NCI-H1048 (cell line): ENCODE results near the gene SRPK2.
A peak's percentile ranks its signal among the peaks of the same experiment; 100 is the strongest.
"Not testable (repeated sequence)": the region's sequence is repeated elsewhere in the genome, so short reads cannot be mapped to it uniquely, and the experiment has no call there.

ENCODE experiments used
- DNase-seq: peaks from one replicate; lab custom pipeline; 2025; lab: John Stamatoyannopoulos, UW

The SRPK2 gene

DNA sequence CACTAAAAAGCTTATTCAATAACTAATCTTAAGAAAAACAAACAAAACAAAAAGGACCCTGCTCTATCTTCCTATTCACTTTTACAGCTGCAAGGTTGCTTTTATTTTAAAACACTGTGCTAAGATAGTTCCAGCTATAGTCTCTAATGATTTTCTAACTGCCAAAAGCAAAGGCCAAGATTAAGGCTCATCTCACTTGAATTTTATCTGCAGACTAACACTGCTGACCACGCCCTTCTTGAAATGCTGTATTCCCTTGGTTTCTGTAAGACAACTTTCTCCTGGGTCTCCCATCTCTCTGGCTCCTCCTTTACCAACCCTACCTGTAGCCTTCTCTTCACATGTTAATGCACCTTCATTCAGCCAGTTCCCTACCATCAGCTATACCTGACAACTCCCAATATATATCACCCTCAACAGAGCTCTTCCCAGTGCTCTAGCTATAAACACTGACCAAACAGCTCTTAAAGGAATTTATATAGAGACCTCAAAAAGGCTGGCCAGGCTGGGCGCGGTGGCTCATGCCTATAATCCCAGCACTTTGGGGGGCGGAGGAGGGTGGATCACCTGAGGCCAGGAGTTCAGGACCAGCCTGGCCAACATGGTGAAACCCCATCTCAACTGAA lies 11.7 kb downstream of the SRPK2 start:
- no peak for DNase-seq

DNA sequence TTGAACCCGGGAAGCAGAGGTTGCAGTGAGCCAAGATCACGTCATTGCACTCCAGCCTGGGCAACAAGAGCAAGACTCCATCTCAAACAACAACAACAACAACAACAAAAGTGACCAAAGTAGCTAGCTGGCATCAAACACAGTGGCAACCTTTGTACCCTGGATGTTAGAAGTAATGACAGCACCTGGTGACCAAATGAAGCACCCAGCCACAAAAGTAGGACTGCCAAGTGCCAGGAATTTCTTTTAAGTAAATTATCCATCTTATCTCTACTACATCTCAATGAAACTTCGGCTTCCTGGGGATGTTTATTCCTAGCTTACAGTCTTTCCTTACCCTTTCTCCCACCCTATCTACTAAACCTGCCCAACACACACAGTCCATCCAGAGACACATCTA lies 18.8 kb downstream of the SRPK2 start:
- DNase-seq = no peak

DNA sequence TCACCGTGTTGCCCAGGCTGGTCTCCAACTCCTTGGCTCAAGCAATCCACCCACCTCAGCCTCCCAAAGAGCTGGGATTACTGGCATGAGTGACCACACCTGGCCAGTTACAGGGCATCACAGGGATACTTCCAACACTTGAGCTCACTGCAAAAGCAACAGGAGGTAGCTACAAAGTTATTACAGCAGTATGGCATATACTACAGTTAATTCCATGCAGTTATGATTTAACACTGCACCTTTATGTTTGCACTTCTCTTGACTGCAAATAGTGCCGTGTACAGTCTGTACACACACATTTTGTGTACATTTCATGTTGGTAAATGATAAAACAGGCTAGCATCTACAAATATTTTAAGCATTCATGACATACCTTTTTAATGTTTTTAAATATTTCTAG lies 21.3 kb downstream of the SRPK2 start:
- no peak for DNase-seq

DNA sequence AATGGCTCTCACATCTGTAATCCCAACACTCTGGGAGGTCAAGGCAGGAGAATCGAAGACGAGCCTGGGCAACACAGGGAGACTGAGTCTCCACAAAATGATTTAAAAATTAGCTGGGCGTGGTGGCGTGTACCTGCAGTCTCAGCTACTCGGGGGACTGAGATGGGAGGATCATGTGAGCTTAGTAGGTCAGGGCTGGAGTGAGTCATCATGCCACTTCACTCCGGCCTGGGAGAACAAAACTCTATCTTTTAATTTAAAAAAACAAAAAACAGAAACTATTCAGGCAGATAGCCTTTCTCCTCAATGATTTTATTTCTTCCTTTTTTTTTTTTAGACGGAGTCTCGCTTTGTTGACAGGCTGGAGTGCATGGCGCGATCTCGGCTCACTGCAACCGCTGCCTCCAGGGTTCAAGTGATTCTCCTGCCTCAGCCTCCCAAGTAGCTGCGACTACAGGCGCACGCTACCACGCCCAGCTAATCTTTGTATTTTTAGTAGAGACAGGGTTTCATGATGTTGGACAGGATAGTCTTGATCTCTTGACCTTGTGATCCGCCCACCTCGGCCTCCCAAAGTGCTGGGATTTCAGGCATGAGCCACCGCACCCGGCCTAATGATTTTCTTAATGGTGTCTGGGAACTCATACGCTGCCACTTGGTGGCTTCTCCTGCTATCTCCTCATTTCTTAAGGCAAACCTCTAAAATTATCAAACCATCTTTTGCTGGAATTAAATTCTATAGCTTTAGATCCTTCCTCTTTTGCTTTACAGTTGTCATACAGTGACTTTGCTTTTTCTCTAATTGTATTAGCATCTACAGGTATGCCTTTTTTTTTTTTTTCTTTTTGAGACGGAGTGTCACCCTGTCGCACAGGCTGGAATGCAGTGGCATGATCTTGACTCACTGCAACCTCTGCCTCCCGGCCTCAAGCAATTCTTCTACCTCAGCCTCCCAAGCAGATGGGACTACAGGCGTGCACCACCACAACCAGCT lies 22.9 kb downstream of the SRPK2 start:
- DNase-seq = no peak

DNA sequence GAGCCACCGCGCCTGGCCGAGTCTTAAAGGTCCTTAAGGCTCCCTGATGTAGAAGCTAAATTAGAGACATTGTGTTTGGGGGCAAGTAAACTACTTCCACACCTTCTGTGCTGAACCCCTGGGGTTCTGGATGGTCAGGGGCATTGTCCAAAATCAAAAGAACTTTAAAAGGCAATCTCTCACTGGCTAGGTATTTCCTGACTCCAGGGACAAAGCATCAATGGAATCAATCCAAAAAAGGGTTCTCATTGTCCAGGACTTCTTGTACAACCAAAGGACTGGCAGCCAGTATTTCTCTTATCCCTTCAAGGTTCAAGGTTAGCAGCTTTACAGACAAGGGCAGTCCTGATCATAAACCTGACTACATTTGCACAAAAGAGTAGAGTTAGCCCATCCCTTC lies 24.0 kb downstream of the SRPK2 start:
- DNase-seq = no peak

- not testable (repeated sequence) for DNase-seq
Observed at GRCh38 chr7:105363657-105364056, 25.1 kb downstream of the SRPK2 start.

GRCh38 chr7:105362685-105363084 lies 26.0 kb downstream of the SRPK2 start:
- DNase-seq = not testable (repeated sequence)

DNA sequence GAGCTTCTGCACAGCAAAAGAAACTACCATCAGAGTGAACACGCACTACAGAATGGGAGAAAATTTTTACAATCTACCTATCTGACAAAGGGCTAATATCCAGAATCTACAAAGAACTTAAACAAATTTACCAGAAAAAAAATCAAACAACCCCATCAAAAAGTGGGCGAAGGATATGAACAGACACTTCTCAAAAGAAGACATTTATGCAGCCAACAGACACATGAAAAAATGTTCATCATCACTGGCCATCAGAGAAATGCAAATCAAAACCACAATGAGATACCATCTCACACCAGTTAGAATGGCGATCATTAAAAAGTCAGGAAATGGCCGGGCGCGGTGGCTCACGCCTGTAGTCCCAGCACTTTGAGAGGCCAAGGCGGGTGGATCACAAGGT lies 26.7 kb downstream of the SRPK2 start:
- not testable (repeated sequence) for DNase-seq

- DNase-seq = not testable (repeated sequence)
Observed at GRCh38 chr7:105360149-105360548, 28.6 kb downstream of the SRPK2 start.

GRCh38 chr7:105355701-105356100 lies 33.0 kb downstream of the SRPK2 start:
- no peak for DNase-seq

DNA sequence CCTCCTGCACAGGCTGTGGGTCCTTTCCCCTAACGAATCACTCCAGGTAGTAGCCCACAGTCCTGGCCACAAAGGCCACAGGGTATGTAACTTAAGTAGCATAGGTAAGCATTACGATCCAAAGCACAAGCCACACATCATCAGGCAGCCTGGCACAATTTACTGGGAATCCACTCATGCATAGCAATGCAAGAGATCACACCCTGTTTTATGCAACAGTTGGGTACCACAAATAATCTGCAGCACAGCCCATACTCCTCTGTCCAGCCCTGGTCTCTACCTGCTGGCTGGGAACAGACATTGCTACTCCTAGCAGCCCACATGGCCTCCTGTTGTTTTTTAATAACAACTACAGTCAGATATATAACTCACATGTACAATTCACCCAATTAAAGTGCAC lies 34.3 kb downstream of the SRPK2 start:
- DNase-seq = no peak

GRCh38 chr7:105353752-105354328 lies 34.9 kb downstream of the SRPK2 start:
- DNase-seq = no peak

- no peak for DNase-seq
Observed at GRCh38 chr7:105352901-105353668, 35.6 kb downstream of the SRPK2 start.

GRCh38 chr7:105352018-105352612 lies 36.6 kb downstream of the SRPK2 start:
- peak; percentile 12 for DNase-seq

DNA sequence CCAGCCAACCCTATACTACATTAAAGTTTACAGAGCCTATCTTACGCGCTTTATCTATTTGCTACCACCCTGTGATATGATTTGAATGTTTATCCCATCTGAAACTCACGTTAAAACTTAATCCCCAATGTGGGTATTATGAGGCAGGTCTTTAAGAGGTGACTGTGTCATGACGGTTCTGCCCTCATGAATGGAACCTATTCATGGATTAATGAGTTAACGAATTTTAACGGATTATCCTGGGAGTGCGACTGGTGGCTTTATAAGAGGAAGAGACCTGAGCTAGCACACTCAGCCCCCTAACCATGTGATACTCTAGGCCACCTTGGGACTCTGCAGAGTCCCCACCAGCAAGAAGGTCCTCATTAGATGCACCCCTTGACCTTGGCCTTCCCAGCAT lies 37.8 kb downstream of the SRPK2 start:
- DNase-seq = no peak

GRCh38 chr7:105348177-105348576 lies 40.5 kb downstream of the SRPK2 start:
- DNase-seq = not testable (repeated sequence)

- no peak for DNase-seq
Observed at GRCh38 chr7:105346593-105347322, 42.0 kb downstream of the SRPK2 start.

GRCh38 chr7:105346138-105346537 lies 42.6 kb downstream of the SRPK2 start:
- DNase-seq = no peak

DNA sequence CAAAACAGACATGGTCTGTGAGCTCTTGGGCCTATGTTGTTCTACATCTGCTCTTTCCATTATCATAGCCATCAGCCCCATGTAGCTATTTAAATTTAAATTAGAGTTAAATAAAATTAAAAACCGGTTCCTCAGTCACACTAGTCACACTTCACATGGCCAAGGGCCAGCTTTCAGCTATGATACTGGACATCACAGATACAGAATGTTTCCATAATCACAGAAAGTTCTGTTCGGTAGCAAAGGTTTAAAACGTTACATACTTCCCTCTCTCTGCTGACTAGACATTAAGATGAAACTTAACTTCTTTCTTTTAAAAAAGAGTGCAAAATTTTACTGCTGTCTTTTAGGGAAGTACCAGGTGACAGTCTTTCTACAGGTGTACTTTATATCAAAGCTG lies 43.0 kb downstream of the SRPK2 start:
- no peak for DNase-seq

DNA sequence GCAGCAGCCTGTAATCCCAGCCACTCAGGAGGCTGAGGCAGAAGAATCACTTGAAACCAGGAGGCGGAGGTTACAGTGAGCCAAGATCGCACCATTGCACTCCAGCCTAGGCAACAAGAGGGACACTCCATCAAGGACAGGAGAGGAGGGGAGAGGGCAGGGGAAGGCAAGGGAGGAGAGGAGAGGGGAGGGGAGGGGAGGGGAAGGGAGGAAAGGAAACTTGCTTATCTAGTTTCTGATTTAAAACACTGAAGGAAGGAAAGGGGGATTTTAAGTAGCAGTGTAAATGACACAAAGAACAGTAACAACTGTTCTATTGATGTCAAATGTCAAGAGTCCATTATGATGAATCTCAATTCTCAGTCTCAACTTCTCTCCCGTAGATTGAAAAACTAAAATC lies 43.7 kb downstream of the SRPK2 start:
- DNase-seq = no peak
